ENCODE data around the gene ART5. TPM values are rescaled to one million over a fixed set of nuclear protein-coding genes. Genes with fewer than 3 reads are reported as not detected.

ART5 gene
- total RNA-seq, 1 experiment from 2014 or later: not detected

- peaks cover 16% of the 10 kb centered on the region for H3K4me1 Mint-ChIP-seq (ENCODE audit: insufficient read depth, unreplicated experiment)
- ChIA-PET POLR2A (no interaction called here), CTCF (interaction anchor here (1.3 kb wide), 1 partner anchor 9 kb away, joined by 3 read pairs; no protein-coding TSS in a partner anchor)
- H3K27ac Mint-ChIP-seq (ENCODE audit: low read depth, unreplicated experiment): no peak overlapping the region
- no peak for TF ChIP-seq CTCF (IDR thresholded peaks at IDR 0.05; ENCODE audit: unreplicated experiment)
- no peaks in the 10 kb centered on the region for H3K27me3 Mint-ChIP-seq (ENCODE audit: insufficient read depth, unreplicated experiment)
- no peaks in the 10 kb centered on the region for H3K9me3 Mint-ChIP-seq (ENCODE audit: unreplicated experiment)
- H3K4me3 Mint-ChIP-seq (ENCODE audit: unreplicated experiment): no peak overlapping the region
- intact Hi-C loops (cut with micrococcal nuclease): no loop called here
- DNase-seq (ENCODE audit: unreplicated experiment): no peak
- BruUV-seq (replicated peaks): no TSS peak
- H3K36me3 Mint-ChIP-seq (ENCODE audit: insufficient read depth, unreplicated experiment): no peaks in the 10 kb centered on the region
Measured at GRCh38 chr11:3611976-3612678, 29.7 kb downstream of the ART5 start.

- Mint-ChIP-seq H3K4me1 (ENCODE audit: insufficient read depth, unreplicated experiment) (peaks cover 13% of the 10 kb centered on the region), H3K9me3 (ENCODE audit: unreplicated experiment) (no peaks in the 10 kb centered on the region), H3K27ac (ENCODE audit: low read depth, unreplicated experiment) (no peak overlapping the region), H3K4me3 (ENCODE audit: unreplicated experiment) (no peak overlapping the region), H3K27me3 (ENCODE audit: insufficient read depth, unreplicated experiment) (peaks cover under 1% of the 10 kb centered on the region), H3K36me3 (ENCODE audit: insufficient read depth, unreplicated experiment) (no peaks in the 10 kb centered on the region)
- no peak for TF ChIP-seq CTCF (IDR thresholded peaks at IDR 0.05; ENCODE audit: unreplicated experiment)
- ChIA-PET CTCF (interaction anchor here (0.6 to 2.5 kb wide), 8 partner anchors 8 to 344 kb away, joined by 3 to 10 read pairs (median 3); partner anchors contain the start of gene PGAP2), POLR2A (interaction anchor here (1.0 kb wide), 1 partner anchor 16 kb away, joined by 3 read pairs; no protein-coding TSS in a partner anchor)
- no peak for DNase-seq (ENCODE audit: unreplicated experiment)
- BruUV-seq (replicated peaks): no TSS peak
- intact Hi-C loops (cut with micrococcal nuclease): no loop called here
Measured at GRCh38 chr11:3610846-3611245, 30.9 kb downstream of the ART5 start.

- no peaks in the 10 kb centered on the region for H3K9me3 Mint-ChIP-seq (ENCODE audit: unreplicated experiment)
- no peak overlapping the region for H3K4me3 Mint-ChIP-seq (ENCODE audit: unreplicated experiment)
- TF ChIP-seq CTCF (IDR thresholded peaks at IDR 0.05; ENCODE audit: unreplicated experiment): peak; percentile 83
- H3K4me1 Mint-ChIP-seq (ENCODE audit: insufficient read depth, unreplicated experiment): peaks cover 2% of the 10 kb centered on the region
- ChIA-PET CTCF (interaction anchor here (0.5 to 2.6 kb wide), 24 partner anchors 8 to 891 kb away, joined by 3 to 10 read pairs (median 4); partner anchors contain the start of gene PGAP2), POLR2A (interaction anchor here (1.0 kb wide), 1 partner anchor 15 kb away, joined by 3 read pairs; no protein-coding TSS in a partner anchor)
- H3K27ac Mint-ChIP-seq (ENCODE audit: low read depth, unreplicated experiment): no peak overlapping the region
- peaks cover 6% of the 10 kb centered on the region for H3K27me3 Mint-ChIP-seq (ENCODE audit: insufficient read depth, unreplicated experiment)
- intact Hi-C loops (cut with micrococcal nuclease): loop anchor here (2.0 kb wide), 1 partner anchor 155 kb away; no protein-coding TSS in a partner anchor
- peak; percentile 51 for DNase-seq (ENCODE audit: unreplicated experiment)
- H3K36me3 Mint-ChIP-seq (ENCODE audit: insufficient read depth, unreplicated experiment): no peaks in the 10 kb centered on the region
- no TSS peak for BruUV-seq (replicated peaks)
Measured at GRCh38 chr11:3609416-3610265, 32.2 kb downstream of the ART5 start.

- Mint-ChIP-seq H3K36me3 (ENCODE audit: insufficient read depth, unreplicated experiment) (no peaks in the 10 kb centered on the region), H3K27me3 (ENCODE audit: insufficient read depth, unreplicated experiment) (peaks cover 6% of the 10 kb centered on the region), H3K4me3 (ENCODE audit: unreplicated experiment) (no peak overlapping the region), H3K27ac (ENCODE audit: low read depth, unreplicated experiment) (no peak overlapping the region), H3K4me1 (ENCODE audit: insufficient read depth, unreplicated experiment) (no peaks in the 10 kb centered on the region), H3K9me3 (ENCODE audit: unreplicated experiment) (no peaks in the 10 kb centered on the region)
- ChIA-PET POLR2A (interaction anchor here (0.5 kb wide), 1 partner anchor 73 kb away, joined by 3 read pairs; no protein-coding TSS in a partner anchor), CTCF (no interaction called here)
- no peak for DNase-seq (ENCODE audit: unreplicated experiment)
- BruUV-seq (replicated peaks): no TSS peak
- intact Hi-C loops (cut with micrococcal nuclease): no loop called here
- no peak for TF ChIP-seq CTCF (IDR thresholded peaks at IDR 0.05; ENCODE audit: unreplicated experiment)
Measured at GRCh38 chr11:3605771-3606203, 36.0 kb downstream of the ART5 start.
